ENCODE results near the gene REL. TPM values are rescaled to one million over a fixed set of nuclear protein-coding genes. Genes with fewer than 3 reads are reported as not detected.

REL gene
- total and polyA plus RNA-seq, 2 of the 4 experiments (the other 2 are of a cell fraction): 1.3 to 4.3 TPM

DNA sequence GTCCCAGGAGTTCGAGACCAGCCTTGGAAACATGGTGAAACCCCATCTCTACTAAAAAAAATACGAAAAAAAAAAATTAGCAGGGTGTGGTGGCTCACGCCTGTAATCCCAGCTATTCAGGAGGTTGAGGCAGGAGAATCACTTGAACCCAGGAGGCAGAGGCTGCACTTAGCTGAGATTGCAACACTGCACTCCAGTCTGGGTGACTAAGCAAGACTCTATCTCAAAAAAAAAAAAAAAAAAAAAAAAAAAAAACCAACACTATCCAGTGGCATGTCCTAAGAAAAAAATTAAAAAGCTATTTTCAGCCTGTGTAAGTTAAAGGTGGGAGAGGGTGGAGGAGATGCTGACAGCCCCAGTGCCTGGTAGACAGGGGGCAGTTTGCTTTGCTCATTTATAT, 32.2 kb upstream of the REL start:
- Histone ChIP-seq H3K27ac (ENCODE audit: insufficient read depth, low read length) (no peak overlapping the region), H3K4me2 (ENCODE audit: low read depth, low read length) (no peak overlapping the region), H2AFZ (replicated peaks; ENCODE audit: low read length, poor library complexity) (no peak overlapping the region), H4K91ac (ENCODE audit: insufficient read depth, low read depth, low read length) (no peak overlapping the region), H4K5ac (ENCODE audit: low read depth, low read length) (no peak overlapping the region), H4K20me1 (ENCODE audit: insufficient read depth, low read length) (no peaks in the 10 kb centered on the region), H3K18ac (ENCODE audit: low read depth, low read length) (no peak overlapping the region), H3K4ac (ENCODE audit: low read depth, low read length) (no peak overlapping the region), H4K8ac (ENCODE audit: low read depth in 2 of 2, low read length in 2 of 2) (no peak overlapping the region), H3K9me1 (ENCODE audit: insufficient read depth, low read length) (no peaks in the 10 kb centered on the region), H3K4me1 (ENCODE audit: control insufficient read depth, insufficient read depth, low read length) (no peaks in the 10 kb centered on the region), H3K4me3 (ENCODE audit: insufficient read depth, low read depth, low read length) (no peak overlapping the region), H2AK5ac (ENCODE audit: low read depth, low read length) (no peak overlapping the region), H3K36me3 (ENCODE audit: control insufficient read depth, insufficient read depth, low read length) (no peaks in the 10 kb centered on the region), H2BK120ac (ENCODE audit: low read depth, low read length) (no peak overlapping the region), H3K79me1 (ENCODE audit: low read depth in 1 of 2, low read length in 2 of 2) (no peaks in the 10 kb centered on the region), H2BK20ac (ENCODE audit: low read depth, low read length) (no peak overlapping the region), H3K56ac (ENCODE audit: extremely low read depth, insufficient read depth, low read length) (no peak overlapping the region), H2BK5ac (ENCODE audit: low read depth, low read length, poor library complexity, severe bottlenecking) (no peak overlapping the region), H2BK15ac (ENCODE audit: low read depth, low read length) (no peak overlapping the region), H3K23ac (ENCODE audit: low read depth, low read length) (no peak overlapping the region), H3K9ac (ENCODE audit: low read depth, low read length) (no peak overlapping the region), H3K27me3 (ENCODE audit: control insufficient read depth, insufficient read depth, low read length) (peaks cover 4% of the 10 kb centered on the region; the same call in 1 of the 2 replicates), H3K14ac (replicated peaks; ENCODE audit: low read depth, low read length) (no peak overlapping the region), H2AK9ac (replicated peaks; ENCODE audit: low read depth, low read length, poor library complexity) (no peak overlapping the region), H3K9me3 (ENCODE audit: control insufficient read depth, insufficient read depth, low read length) (no peaks in the 10 kb centered on the region)
- ATAC-seq (ENCODE audit: low read depth) (no peak), DNase-seq (peak; percentile 8)
- in situ Hi-C loops (cut with MboI; ENCODE audit: low sequenced_read_pairs): no loop called here
- WGBS, 2 experiments (ENCODE audit: extremely low coverage in 2 of 2, insufficient read length in 1 of 2): no CpG with 5 or more reads among the region's 3 CpGs
- ChIA-PET CTCF (interaction anchor here (0.7 to 1.1 kb wide), 2 partner anchors 11 to 207 kb away, joined by 3 read pairs; no protein-coding TSS in a partner anchor), POLR2A (ENCODE audit: unreplicated experiment) (no interaction called here)
- no peak for TF ChIP-seq CHD1 (IDR thresholded peaks at IDR 0.05; ENCODE audit: low read depth, low read length)
- no peak for TF ChIP-seq POLR2A (IDR thresholded peaks at IDR 0.05; ENCODE audit: low read depth, low read length)
- TF ChIP-seq NFE2L2 (IDR thresholded peaks at IDR 0.05; ENCODE audit: low read depth, low read length): no peak
- no peak for TF ChIP-seq RCOR1 (IDR thresholded peaks at IDR 0.05; ENCODE audit: insufficient replicate concordance, low read length)
- TF ChIP-seq RAD21 (IDR thresholded peaks at IDR 0.05; ENCODE audit: low read length): no peak
- no peak for TF ChIP-seq MAFK (IDR thresholded peaks at IDR 0.05; ENCODE audit: low read depth, low read length)
- TF ChIP-seq CEBPB (IDR thresholded peaks at IDR 0.05; ENCODE audit: low read depth, low read length): peak; percentile 47; the same call in 1 of the 2 replicates
- intact Hi-C loops (cut with micrococcal nuclease): no loop called here
- dilution Hi-C loops (cut with HindIII; ENCODE audit: low sequenced_read_pairs, unreplicated experiment): no loop called here
- no TSS peak for BruUV-seq (replicated peaks)

Measured in IMR-90 (cell line).